Suprapubic skin (tissue), 3 donors: ENCODE data around the gene HMG20B.

ENCODE experiments used
- EP300 ChIP-seq: sonication (generic); formaldehyde crosslinking; IDR thresholded peaks from one replicate; pipeline ENCODE4 v1.6.1; 2017; ENCODE audit warnings: antibody characterized with exemption
- TF ChIP-seq, protein P1 (sequence below), 2 donors: fragments of 200-600 bp in 1 of 2; fragments of 450-650 bp in 1 of 2; sonication (generic) in 1 of 2; IDR thresholded peaks; one replicate each; pipeline ENCODE4 v1.5.1; 2016 to 2019; ENCODE audit warnings: antibody characterized with exemption in 2 of 2, mild to moderate bottlenecking in 1 of 2, moderate library complexity in 1 of 2

DNA sequence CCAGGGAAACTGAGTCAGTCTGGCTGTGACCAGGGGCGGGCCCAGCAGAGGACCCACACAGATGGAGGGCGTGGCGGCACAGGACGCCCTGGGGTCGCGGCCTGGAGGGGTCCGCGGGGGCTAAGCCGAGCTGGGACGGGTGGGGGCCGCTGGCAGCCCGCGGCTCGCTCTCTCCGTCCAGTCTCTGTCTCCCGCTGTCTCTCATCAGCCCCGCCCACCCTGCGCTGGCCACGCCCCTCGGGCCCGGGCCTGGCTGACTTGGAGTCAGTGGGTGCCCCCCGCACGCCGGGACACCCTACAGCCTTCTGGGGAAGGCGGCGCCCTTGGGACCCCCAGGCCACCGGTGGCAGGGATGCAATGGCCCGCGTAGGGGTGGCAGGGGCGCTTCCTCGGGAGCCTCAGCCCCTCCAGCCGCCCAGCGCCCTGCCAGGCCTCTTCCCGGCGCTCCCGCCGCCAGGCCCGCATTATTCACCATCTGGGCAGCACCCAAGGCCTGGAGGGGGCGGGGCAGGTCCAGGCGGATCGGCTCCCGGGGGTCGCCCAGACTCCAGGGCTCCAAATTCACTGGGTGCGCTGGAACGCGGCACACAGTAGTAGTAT is 34.0 kb downstream of the HMG20B start, which contains the start of gene TBXA2R:
- TF ChIP-seq, protein P1, sequence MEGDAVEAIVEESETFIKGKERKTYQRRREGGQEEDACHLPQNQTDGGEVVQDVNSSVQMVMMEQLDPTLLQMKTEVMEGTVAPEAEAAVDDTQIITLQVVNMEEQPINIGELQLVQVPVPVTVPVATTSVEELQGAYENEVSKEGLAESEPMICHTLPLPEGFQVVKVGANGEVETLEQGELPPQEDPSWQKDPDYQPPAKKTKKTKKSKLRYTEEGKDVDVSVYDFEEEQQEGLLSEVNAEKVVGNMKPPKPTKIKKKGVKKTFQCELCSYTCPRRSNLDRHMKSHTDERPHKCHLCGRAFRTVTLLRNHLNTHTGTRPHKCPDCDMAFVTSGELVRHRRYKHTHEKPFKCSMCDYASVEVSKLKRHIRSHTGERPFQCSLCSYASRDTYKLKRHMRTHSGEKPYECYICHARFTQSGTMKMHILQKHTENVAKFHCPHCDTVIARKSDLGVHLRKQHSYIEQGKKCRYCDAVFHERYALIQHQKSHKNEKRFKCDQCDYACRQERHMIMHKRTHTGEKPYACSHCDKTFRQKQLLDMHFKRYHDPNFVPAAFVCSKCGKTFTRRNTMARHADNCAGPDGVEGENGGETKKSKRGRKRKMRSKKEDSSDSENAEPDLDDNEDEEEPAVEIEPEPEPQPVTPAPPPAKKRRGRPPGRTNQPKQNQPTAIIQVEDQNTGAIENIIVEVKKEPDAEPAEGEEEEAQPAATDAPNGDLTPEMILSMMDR (IDR thresholded peaks at IDR 0.05), result no peak
- TF ChIP-seq EP300, result no peak
